ENCODE measurements around the gene FHL2. TPM values are rescaled to one million over a fixed set of nuclear protein-coding genes. Genes with fewer than 3 reads are reported as not detected.
A peak's percentile ranks its signal among the peaks of the same experiment; 100 is the strongest.

Gene FHL2
- total RNA-seq, 4 donors from 2014 or later = 41.8 to 75.9 (median 65.3) TPM

DNA sequence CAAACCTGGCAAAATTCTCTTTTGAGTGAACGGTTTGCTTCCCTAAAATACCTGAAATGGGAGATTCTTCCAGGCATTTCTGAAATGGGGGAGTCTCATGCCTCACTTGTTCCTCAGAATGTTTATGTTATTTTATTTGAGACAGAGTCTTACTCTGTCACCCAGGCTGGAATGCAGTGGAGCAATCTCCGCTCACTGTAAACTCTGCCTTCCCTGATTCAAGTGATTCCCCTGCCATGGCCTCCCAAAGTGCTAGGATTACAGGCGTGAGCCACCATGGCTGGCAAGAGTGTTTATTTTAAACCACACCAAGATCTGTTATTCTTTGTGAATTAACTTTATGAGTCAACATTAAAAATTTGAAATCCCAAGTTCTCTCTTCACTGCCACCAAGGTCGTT lies 6.4 kb upstream of the FHL2 start:
- Histone ChIP-seq H3K9me3 (no peaks in the 10 kb centered on the region), H3K27me3 (no peaks in the 10 kb centered on the region), H3K4me3 (no peak overlapping the region), H3K27ac (peak overlapping the region in 2 of 4 donors; percentile 12 to 84), H3K36me3 (no peaks in the 10 kb centered on the region), H3K4me1 (peaks cover 0 to 19% (median 2%) of the 10 kb centered on the region in 4 donors)
- DNase-seq = no peak
- TF ChIP-seq POLR2A (IDR thresholded peaks at IDR 0.05) = no peak
- TF ChIP-seq, protein P1, sequence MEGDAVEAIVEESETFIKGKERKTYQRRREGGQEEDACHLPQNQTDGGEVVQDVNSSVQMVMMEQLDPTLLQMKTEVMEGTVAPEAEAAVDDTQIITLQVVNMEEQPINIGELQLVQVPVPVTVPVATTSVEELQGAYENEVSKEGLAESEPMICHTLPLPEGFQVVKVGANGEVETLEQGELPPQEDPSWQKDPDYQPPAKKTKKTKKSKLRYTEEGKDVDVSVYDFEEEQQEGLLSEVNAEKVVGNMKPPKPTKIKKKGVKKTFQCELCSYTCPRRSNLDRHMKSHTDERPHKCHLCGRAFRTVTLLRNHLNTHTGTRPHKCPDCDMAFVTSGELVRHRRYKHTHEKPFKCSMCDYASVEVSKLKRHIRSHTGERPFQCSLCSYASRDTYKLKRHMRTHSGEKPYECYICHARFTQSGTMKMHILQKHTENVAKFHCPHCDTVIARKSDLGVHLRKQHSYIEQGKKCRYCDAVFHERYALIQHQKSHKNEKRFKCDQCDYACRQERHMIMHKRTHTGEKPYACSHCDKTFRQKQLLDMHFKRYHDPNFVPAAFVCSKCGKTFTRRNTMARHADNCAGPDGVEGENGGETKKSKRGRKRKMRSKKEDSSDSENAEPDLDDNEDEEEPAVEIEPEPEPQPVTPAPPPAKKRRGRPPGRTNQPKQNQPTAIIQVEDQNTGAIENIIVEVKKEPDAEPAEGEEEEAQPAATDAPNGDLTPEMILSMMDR (IDR thresholded peaks at IDR 0.05) = no peak

DNA sequence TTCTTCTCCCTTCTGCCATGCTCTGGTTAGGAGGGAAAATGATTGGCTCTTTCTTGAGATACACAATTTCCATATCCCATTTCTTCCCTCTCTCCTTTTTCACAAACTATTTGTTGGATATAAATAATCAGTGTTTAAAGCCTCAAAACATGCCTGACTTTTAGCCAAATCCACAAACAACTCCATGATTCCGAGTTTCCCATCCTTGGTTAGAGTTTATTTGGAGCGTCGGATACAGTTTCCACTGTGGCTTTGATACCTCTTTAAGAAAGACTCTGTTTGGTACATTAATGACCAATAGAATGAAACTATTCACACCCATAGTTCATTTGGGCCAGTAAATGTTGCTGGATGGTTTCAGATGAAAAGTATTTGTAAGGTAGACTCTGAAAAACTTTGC lies 5.9 kb upstream of the FHL2 start:
- no peak for DNase-seq
- TF ChIP-seq POLR2A (IDR thresholded peaks at IDR 0.05) = no peak
- TF ChIP-seq, protein P1 (IDR thresholded peaks at IDR 0.05) = no peak
- Histone ChIP-seq H3K27ac (peak overlapping the region in 3 of 4 donors; percentile 42 to 91 (median 84)), H3K9me3 (no peaks in the 10 kb centered on the region), H3K27me3 (no peaks in the 10 kb centered on the region), H3K36me3 (no peaks in the 10 kb centered on the region), H3K4me1 (peaks cover 0 to 19% (median 2%) of the 10 kb centered on the region in 4 donors), H3K4me3 (no peak overlapping the region)

GRCh38 chr2:105403783-105404698 lies 5.2 kb upstream of the FHL2 start:
- no peak overlapping the region for H3K4me3 ChIP-seq

DNA sequence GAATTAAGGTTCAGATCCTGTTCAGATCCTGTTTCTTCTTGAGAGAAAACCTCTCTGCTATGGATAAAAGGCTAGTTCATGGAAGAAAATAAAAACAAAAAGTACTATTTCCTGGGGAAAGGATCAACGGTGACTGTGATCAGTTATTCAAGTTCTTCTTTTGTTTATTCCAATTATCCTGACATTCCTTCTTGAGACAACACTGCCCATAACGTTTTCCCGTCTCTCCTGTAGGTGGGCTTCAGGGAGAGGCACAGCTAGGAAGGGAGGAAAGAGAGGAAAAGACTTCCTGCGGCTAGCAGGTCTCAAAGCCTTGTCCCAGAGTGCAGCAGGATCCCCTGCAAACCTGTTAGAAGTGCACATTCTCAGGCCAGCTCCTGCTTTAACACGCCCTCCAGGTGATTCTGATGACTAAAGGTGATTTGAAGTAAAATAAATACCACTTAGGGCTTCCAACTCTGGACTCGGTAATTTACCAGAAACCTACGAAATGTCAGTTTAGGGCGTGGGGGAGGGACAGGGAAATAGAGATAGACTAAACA lies 4.5 kb upstream of the FHL2 start:
- no peaks in the 10 kb centered on the region for H3K36me3 ChIP-seq
- no peaks in the 10 kb centered on the region for H3K9me3 ChIP-seq
- H3K27ac ChIP-seq = peak overlapping the region in 3 of 4 donors; percentile 73 to 91 (median 84)
- TF ChIP-seq POLR2A (IDR thresholded peaks at IDR 0.05) = no peak
- TF ChIP-seq, protein P1 (IDR thresholded peaks at IDR 0.05) = no peak
- DNase-seq = no peak
- peaks cover 0 to 19% (median 6%) of the 10 kb centered on the region in 4 donors for H3K4me1 ChIP-seq
- H3K27me3 ChIP-seq = no peaks in the 10 kb centered on the region
- no peak overlapping the region for H3K4me3 ChIP-seq

More at GRCh38 chr2:105403783-105404698, 5.2 kb upstream of the FHL2 start:
- peak in 2 of 3 donors; percentile 76 to 80 for DNase-seq
- Histone ChIP-seq H3K27me3 (no peaks in the 10 kb centered on the region), H3K9me3 (no peaks in the 10 kb centered on the region), H3K4me1 (peaks cover 0 to 19% (median 3%) of the 10 kb centered on the region in 4 donors), H3K27ac (peak overlapping the region in 3 of 4 donors; percentile 73 to 91 (median 84)), H3K36me3 (no peaks in the 10 kb centered on the region)
- TF ChIP-seq POLR2A (IDR thresholded peaks at IDR 0.05) = no peak
- TF ChIP-seq, protein P1 (IDR thresholded peaks at IDR 0.05) = peak in 3 of 6 experiments; percentile 9 to 46 (median 26)

DNA sequence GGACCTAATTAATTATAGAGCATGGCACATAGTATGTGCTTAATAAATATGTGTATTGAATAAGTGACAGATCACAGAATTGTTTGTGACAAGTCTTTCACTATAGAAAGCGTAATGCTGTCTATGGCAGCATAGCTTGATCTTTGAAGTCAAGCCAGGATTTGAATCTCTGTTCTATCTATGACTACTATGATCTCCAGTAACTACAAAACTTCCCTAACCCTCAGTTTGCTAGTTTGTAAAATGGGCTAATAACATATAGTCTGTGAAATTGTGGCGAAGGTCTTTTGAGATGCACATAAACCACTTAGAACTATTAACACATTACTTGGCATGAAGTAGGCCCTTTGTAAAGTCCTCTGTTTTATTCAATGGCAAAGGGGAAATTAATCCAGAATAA lies 4.0 kb upstream of the FHL2 start:
- no peaks in the 10 kb centered on the region for H3K36me3 ChIP-seq
- H3K4me3 ChIP-seq = no peak overlapping the region
- no peak for DNase-seq
- H3K27ac ChIP-seq = peak overlapping the region in 3 of 4 donors; percentile 73 to 91 (median 84)
- TF ChIP-seq, protein P1 (IDR thresholded peaks at IDR 0.05) = no peak
- TF ChIP-seq POLR2A (IDR thresholded peaks at IDR 0.05) = no peak
- H3K27me3 ChIP-seq = no peaks in the 10 kb centered on the region
- peaks cover 0 to 19% (median 6%) of the 10 kb centered on the region in 4 donors for H3K4me1 ChIP-seq
- H3K9me3 ChIP-seq = no peaks in the 10 kb centered on the region

Measured in Peyer's patch (tissue), 4 donors.